Hematopoietic multipotent progenitor cell treated with erythropoietin and hydrocortisone succinate and interleukin-3 and kit ligand, for 8 days (in vitro differentiated cells): ENCODE data around the gene F7.
"Not testable (repeated sequence)": the region's sequence is repeated elsewhere in the genome, so short reads cannot be mapped to it uniquely, and the experiment has no call there.

Source experiments
- DNase-seq: peaks from one replicate; pipeline ENCODE4 v3.0.0-alpha.2; 2015

The F7 gene

GRCh38 chr13:113087923-113088690 is 17.5 kb upstream of the F7 start:
- no peak for DNase-seq

GRCh38 chr13:113088691-113089020 is 16.9 kb upstream of the F7 start:
- DNase-seq, result no peak

- DNase-seq, result no peak
These were observed 15.7 kb upstream of the F7 start for GRCh38 chr13:113089693-113090414.

GRCh38 chr13:113090415-113090770 is 15.2 kb upstream of the F7 start:
- DNase-seq, result no peak

- no peak for DNase-seq
These were observed 14.8 kb upstream of the F7 start for GRCh38 chr13:113090806-113091205.

- DNase-seq, result no peak
These were observed 14.3 kb upstream of the F7 start for GRCh38 chr13:113091211-113091771.

GRCh38 chr13:113091891-113092775 is 13.5 kb upstream of the F7 start:
- DNase-seq, result no peak

GRCh38 chr13:113092776-113093579 is 12.6 kb upstream of the F7 start:
- no peak for DNase-seq

GRCh38 chr13:113093580-113094409 is 11.8 kb upstream of the F7 start:
- DNase-seq, result no peak

GRCh38 chr13:113094410-113094800 is 11.2 kb upstream of the F7 start:
- DNase-seq, result no peak

GRCh38 chr13:113095146-113096051 is 10.2 kb upstream of the F7 start:
- no peak for DNase-seq

GRCh38 chr13:113096052-113096744 is 9.4 kb upstream of the F7 start:
- DNase-seq, result no peak

- no peak for DNase-seq
These were observed 8.8 kb upstream of the F7 start for GRCh38 chr13:113096745-113097305.

- DNase-seq, result no peak
These were observed 7.9 kb upstream of the F7 start for GRCh38 chr13:113097651-113098050.

- DNase-seq, result no peak
These were observed 7.3 kb upstream of the F7 start for GRCh38 chr13:113098162-113098732.

- DNase-seq, result no peak
These were observed 6.4 kb upstream of the F7 start for GRCh38 chr13:113099142-113099541.

GRCh38 chr13:113102302-113102701 is 3.3 kb upstream of the F7 start:
- DNase-seq, result not testable (repeated sequence)

- no peak for DNase-seq
These were observed 2.9 kb upstream of the F7 start for GRCh38 chr13:113102727-113103126.

- no peak for DNase-seq
These were observed 1.9 kb upstream of the F7 start for GRCh38 chr13:113103646-113104045.
